GM23248 (cell line): ENCODE results near the gene EIPR1. TPM values are rescaled to one million over a fixed set of nuclear protein-coding genes. Genes with fewer than 3 reads are reported as not detected.

Experiments used
- DNase-seq: peaks from one replicate; pipeline ENCODE4 v3.0.0-alpha.2; 2015
- H2AFZ ChIP-seq: fragments of 200-600 bp; sonication (generic); 2 replicates; pipeline ENCODE4 v1.6.1; 2016; ENCODE audit warnings: antibody characterized with exemption
- H3F3A ChIP-seq: fragments of 200-600 bp; sonication (generic); 2 replicates; pipeline ENCODE4 v1.6.1; 2016; ENCODE audit warnings: mild to moderate bottlenecking, antibody characterized with exemption, mixed run types; ENCODE audit not compliant: insufficient read depth
- H3K27ac ChIP-seq: fragments of 200-600 bp; sonication (generic); 2 replicates; pipeline ENCODE4 v1.5.1; 2016; ENCODE audit warnings: mild to moderate bottlenecking
- H3K27me3 ChIP-seq: fragments of 200-600 bp; sonication (generic); replicated peaks from 2 replicates; pipeline ENCODE4 v1.6.1; 2016; ENCODE audit warnings: mild to moderate bottlenecking; ENCODE audit not compliant: insufficient read depth
- H3K36me3 ChIP-seq: fragments of 200-600 bp; sonication (generic); 2 replicates; pipeline ENCODE4 v1.6.1; 2016; ENCODE audit warnings: low read depth, mild to moderate bottlenecking
- H3K4me1 ChIP-seq: fragments of 200-600 bp; sonication (generic); 2 replicates; pipeline ENCODE4 v1.6.1; 2016; ENCODE audit warnings: mild to moderate bottlenecking; ENCODE audit not compliant: insufficient read depth
- H3K4me2 ChIP-seq: fragments of 200-600 bp; sonication (generic); one replicate; pipeline ENCODE4 v1.6.1; 2016; ENCODE audit warnings: mild to moderate bottlenecking; ENCODE audit not compliant: unreplicated experiment
- H3K4me3 ChIP-seq: fragments of 200-600 bp; sonication (generic); 2 replicates; pipeline ENCODE4 v1.5.1; 2016; ENCODE audit warnings: mild to moderate bottlenecking
- H3K79me2 ChIP-seq: fragments of 200-600 bp; sonication (generic); 2 replicates; pipeline ENCODE4 v1.6.1; 2016; ENCODE audit warnings: mild to moderate bottlenecking; ENCODE audit not compliant: insufficient read depth
- H3K9ac ChIP-seq: fragments of 200-600 bp; sonication (generic); 2 replicates; pipeline ENCODE4 v1.6.1; 2016; ENCODE audit warnings: mild to moderate bottlenecking
- H3K9me2 ChIP-seq: fragments of 200-600 bp; sonication (generic); 2 replicates; pipeline ENCODE4 v1.6.1; 2016; ENCODE audit warnings: mixed run types, mild to moderate bottlenecking, moderate library complexity; ENCODE audit not compliant: insufficient read depth
- H3K9me3 ChIP-seq: fragments of 200-600 bp; sonication (generic); one replicate; pipeline ENCODE4 v1.6.1; 2017; ENCODE audit warnings: low read depth
- H4K20me1 ChIP-seq: fragments of 200-600 bp; sonication (generic); 2 replicates; pipeline ENCODE4 v1.6.0; 2016; ENCODE audit not compliant: insufficient read depth
- EZH2 ChIP-seq: fragments of 200-600 bp; sonication (generic); IDR thresholded peaks from 2 replicates; pipeline ENCODE4 v1.6.1; 2018; ENCODE audit warnings: antibody characterized with exemption, mild to moderate bottlenecking; ENCODE audit not compliant: insufficient read depth, poor library complexity, severe bottlenecking
- EZH2phosphoT487 ChIP-seq: fragments of 200-600 bp; sonication (generic); IDR thresholded peaks from 2 replicates; pipeline ENCODE4 v1.6.1; 2018; ENCODE audit warnings: antibody characterized with exemption, moderate library complexity, mild to moderate bottlenecking, low read depth; ENCODE audit not compliant: insufficient read depth
- WGBS, 2 experiments: methylation state at CpG; one replicate each; pipeline ENCODE4 v1.1.6; 2015 to 2017; ENCODE audit warnings: low lambda C conversion rate in 2 of 2, low coverage in 1 of 2; ENCODE audit errors: missing lambda C conversion rate in 2 of 2; 5-methylcytosine and 5-hydroxymethylcytosine counted together
- in situ Hi-C: fragments of 300-500 bp; cut with MboI; formaldehyde crosslinking; loops from 2 replicates; pipeline ENCODE4 v1.15.0; 2020
- polyA plus RNA-seq: library from polyadenylated mRNA; unstranded; fragments of >200 nt; fragmentation: Nextera tagmentation; extraction: Ambion mirVana; gene quantifications from 2 replicates; pipeline ENCODE4 v1.2.1, GENCODE V29; 2016
- total RNA-seq: library from RNA; depleted of rRNA; stranded (reverse); fragments of >200 nt; shearing (Covaris generic); gene quantifications from 2 replicates; pipeline ENCODE4 v1.2.3, GENCODE V29; 2014

The EIPR1 gene
- total and polyA plus RNA-seq, 2 experiments from 2014 or later, result 20.2 to 46.5 TPM

- Histone ChIP-seq H3K9ac (no peak overlapping the region), H2AFZ (no peak overlapping the region), H4K20me1 (no peaks in the 10 kb centered on the region), H3K9me2 (no peaks in the 10 kb centered on the region), H3K36me3 (no peaks in the 10 kb centered on the region), H3K9me3 (no peaks in the 10 kb centered on the region), H3K4me1 (no peaks in the 10 kb centered on the region), H3K27me3 (no peaks in the 10 kb centered on the region), H3K4me3 (no peak overlapping the region), H3K27ac (no peak overlapping the region), H3F3A (no peaks in the 10 kb centered on the region), H3K79me2 (no peaks in the 10 kb centered on the region), H3K4me2 (no peak overlapping the region)
- DNase-seq, result no peak
- TF ChIP-seq EZH2 (no peak), EZH2phosphoT487 (no peak)
- in situ Hi-C loops, result no loop called here
- 65 to 73% methylated on average over 6 of the region's 6 CpGs for WGBS, 2 experiments
Observed at GRCh38 chr2:3144856-3145255, 232.8 kb downstream of the EIPR1 start.

- H3K9ac ChIP-seq, result no peak overlapping the region
- H3K27me3 ChIP-seq, result no peaks in the 10 kb centered on the region
- H3K9me2 ChIP-seq, result no peaks in the 10 kb centered on the region
- H3K79me2 ChIP-seq, result no peaks in the 10 kb centered on the region
- H3K27ac ChIP-seq, result no peak overlapping the region
- no peaks in the 10 kb centered on the region for H3K36me3 ChIP-seq
- no peaks in the 10 kb centered on the region for H3F3A ChIP-seq
- in situ Hi-C loops, result no loop called here
- H4K20me1 ChIP-seq, result no peaks in the 10 kb centered on the region
- H3K9me3 ChIP-seq, result no peaks in the 10 kb centered on the region
- H3K4me3 ChIP-seq, result no peak overlapping the region
- WGBS, 2 experiments, result 50% methylated on average over 8 of the region's 8 CpGs
- no peaks in the 10 kb centered on the region for H3K4me1 ChIP-seq
- TF ChIP-seq EZH2phosphoT487, result no peak
- TF ChIP-seq EZH2, result no peak
- no peak for DNase-seq
- no peak overlapping the region for H2AFZ ChIP-seq
- H3K4me2 ChIP-seq, result no peak overlapping the region
Observed at GRCh38 chr2:3143602-3144001, 234.0 kb downstream of the EIPR1 start.

- Histone ChIP-seq H3K9ac (no peak overlapping the region), H3K4me3 (no peak overlapping the region), H3K4me1 (no peaks in the 10 kb centered on the region), H3K4me2 (no peak overlapping the region), H3K36me3 (no peaks in the 10 kb centered on the region), H2AFZ (no peak overlapping the region), H4K20me1 (no peaks in the 10 kb centered on the region), H3F3A (no peaks in the 10 kb centered on the region), H3K9me3 (no peaks in the 10 kb centered on the region), H3K27ac (no peak overlapping the region), H3K9me2 (no peaks in the 10 kb centered on the region), H3K27me3 (no peaks in the 10 kb centered on the region), H3K79me2 (no peaks in the 10 kb centered on the region)
- no peak for TF ChIP-seq EZH2
- no peak for TF ChIP-seq EZH2phosphoT487
- WGBS, 2 experiments, result 63 to 67% methylated on average over 18 of the region's 18 CpGs
- in situ Hi-C loops, result no loop called here
- DNase-seq, result no peak
Observed at GRCh38 chr2:3142961-3143571, 234.6 kb downstream of the EIPR1 start.

- DNase-seq, result no peak
- WGBS, 2 experiments, result 54 to 62% methylated on average over 8 of the region's 8 CpGs
- no peak overlapping the region for H3K27ac ChIP-seq
- H3K4me2 ChIP-seq, result no peak overlapping the region
- no peaks in the 10 kb centered on the region for H3K9me2 ChIP-seq
- H3K27me3 ChIP-seq, result no peaks in the 10 kb centered on the region
- no peak for TF ChIP-seq EZH2
- TF ChIP-seq EZH2phosphoT487, result no peak
- no peaks in the 10 kb centered on the region for H3F3A ChIP-seq
- no peak overlapping the region for H2AFZ ChIP-seq
- H3K36me3 ChIP-seq, result no peaks in the 10 kb centered on the region
- H3K9ac ChIP-seq, result no peak overlapping the region
- no peaks in the 10 kb centered on the region for H4K20me1 ChIP-seq
- H3K4me1 ChIP-seq, result no peaks in the 10 kb centered on the region
- no peaks in the 10 kb centered on the region for H3K79me2 ChIP-seq
- no peak overlapping the region for H3K4me3 ChIP-seq
- no peaks in the 10 kb centered on the region for H3K9me3 ChIP-seq
- in situ Hi-C loops, result no loop called here
Observed at GRCh38 chr2:3142210-3142609, 235.4 kb downstream of the EIPR1 start.

DNA sequence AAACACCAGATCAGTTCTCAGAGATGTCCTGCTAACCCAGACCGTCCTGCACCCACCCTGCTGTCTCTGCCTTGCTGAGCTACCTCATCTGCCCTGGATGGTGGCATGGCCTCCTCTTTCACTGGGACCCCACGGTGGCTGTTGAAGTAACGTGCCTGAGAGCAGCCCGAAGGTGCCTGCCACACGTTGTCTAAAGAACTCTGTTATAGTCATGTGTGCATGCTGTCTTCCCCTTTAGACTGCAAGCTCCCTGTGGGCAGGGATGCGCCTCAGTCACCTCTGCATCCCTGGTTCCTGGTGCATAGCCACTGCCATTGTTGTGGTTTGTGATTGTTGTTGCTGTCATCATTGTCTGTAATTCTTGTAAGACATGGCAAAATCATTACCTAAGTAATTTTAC lies 235.9 kb downstream of the EIPR1 start:
- H3K27me3 ChIP-seq, result no peaks in the 10 kb centered on the region

More for the DNA sequence above, 235.9 kb downstream of the EIPR1 start:
- H3K36me3 ChIP-seq, result no peaks in the 10 kb centered on the region
- TF ChIP-seq EZH2, result no peak
- TF ChIP-seq EZH2phosphoT487, result no peak
- in situ Hi-C loops, result no loop called here
- no peak overlapping the region for H3K9ac ChIP-seq
- H3K79me2 ChIP-seq, result no peaks in the 10 kb centered on the region
- H3F3A ChIP-seq, result no peaks in the 10 kb centered on the region
- H2AFZ ChIP-seq, result no peak overlapping the region
- H3K27ac ChIP-seq, result no peak overlapping the region
- WGBS, 2 experiments, result 48 to 59% methylated on average over 6 of the region's 6 CpGs
- H4K20me1 ChIP-seq, result no peaks in the 10 kb centered on the region
- no peak overlapping the region for H3K4me3 ChIP-seq
- no peaks in the 10 kb centered on the region for H3K4me1 ChIP-seq
- no peaks in the 10 kb centered on the region for H3K9me2 ChIP-seq
- H3K4me2 ChIP-seq, result no peak overlapping the region
- no peak for DNase-seq
- no peaks in the 10 kb centered on the region for H3K9me3 ChIP-seq
